DOHH2 (cell line): ENCODE measurements around the gene NDUFV2.

ENCODE experiments used
- H3F3A ChIP-seq: fragments of 200-600 bp; sonication (generic), shearing (Covaris generic); 2 replicates; pipeline ENCODE4 v1.6.0; 2016; ENCODE audit warnings: antibody characterized with exemption, mild to moderate bottlenecking; ENCODE audit not compliant: control insufficient read depth, insufficient read depth
- H3K27ac ChIP-seq: fragments of 200-600 bp; sonication (generic); 2 replicates; pipeline ENCODE4 v1.5.1; 2014; ENCODE audit warnings: low read depth, mild to moderate bottlenecking, low read length, moderate library complexity
- H3K27me3 ChIP-seq: fragments of 200-600 bp; sonication (generic); 2 replicates; pipeline ENCODE4 v1.6.1; 2014; ENCODE audit warnings: mild to moderate bottlenecking, low read length, mixed read lengths; ENCODE audit not compliant: control insufficient read depth
- H3K36me3 ChIP-seq: fragments of 200-600 bp; sonication (generic); 2 replicates; pipeline ENCODE4 v1.6.1; 2014; ENCODE audit warnings: mild to moderate bottlenecking, low read length, moderate library complexity, mixed read lengths; ENCODE audit not compliant: control insufficient read depth
- H3K4me1 ChIP-seq: fragments of 200-600 bp; sonication (generic); 2 replicates; pipeline ENCODE4 v1.6.1; 2014; ENCODE audit warnings: mild to moderate bottlenecking, low read length, mixed read lengths; ENCODE audit not compliant: control insufficient read depth
- H3K4me2 ChIP-seq: fragments of 200-600 bp; sonication (generic); 2 replicates; pipeline ENCODE4 v1.6.0; 2014; ENCODE audit warnings: mild to moderate bottlenecking, low read length, moderate library complexity
- H3K4me3 ChIP-seq: fragments of 200-600 bp; sonication (generic); 2 replicates; pipeline ENCODE4 v1.5.1; 2014; ENCODE audit warnings: mild to moderate bottlenecking, low read length, mixed read lengths
- H3K79me2 ChIP-seq: fragments of 200-600 bp; sonication (generic); 2 replicates; pipeline ENCODE4 v1.6.1; 2014; ENCODE audit warnings: mild to moderate bottlenecking, low read length, mixed read lengths; ENCODE audit not compliant: control insufficient read depth
- H3K9me2 ChIP-seq: fragments of 200-600 bp; sonication (generic); replicated peaks from 2 replicates; pipeline ENCODE4 v1.6.1; 2014; ENCODE audit warnings: mild to moderate bottlenecking, low read length, mixed read lengths; ENCODE audit not compliant: control insufficient read depth
- H3K9me3 ChIP-seq: fragments of 200-600 bp; sonication (generic); 2 replicates; pipeline ENCODE4 v1.6.1; 2014; ENCODE audit warnings: antibody characterized with exemption, low read length, mixed read lengths; ENCODE audit not compliant: control insufficient read depth, insufficient read depth
- H4K20me1 ChIP-seq: fragments of 200-600 bp; sonication (generic); 2 replicates; pipeline ENCODE4 v1.6.0; 2014; ENCODE audit warnings: low read depth, mild to moderate bottlenecking, antibody characterized with exemption, low read length, moderate library complexity; ENCODE audit not compliant: control insufficient read depth, insufficient read depth
- EZH2phosphoT487 ChIP-seq: fragments of 200-600 bp; sonication (generic); IDR thresholded peaks from 2 replicates; pipeline ENCODE4 v1.6.1; 2017; ENCODE audit warnings: borderline replicate concordance, mild to moderate bottlenecking, antibody characterized with exemption, low read length, moderate library complexity, mixed read lengths
- TF ChIP-seq, protein P1 (sequence below): fragments of 200-600 bp; sonication (generic); IDR thresholded peaks from one replicate; pipeline ENCODE4 v1.5.1; 2014; ENCODE audit warnings: antibody characterized with exemption, mild to moderate bottlenecking, low read depth, low read length; ENCODE audit not compliant: poor library complexity, severe bottlenecking

The NDUFV2 gene

DNA sequence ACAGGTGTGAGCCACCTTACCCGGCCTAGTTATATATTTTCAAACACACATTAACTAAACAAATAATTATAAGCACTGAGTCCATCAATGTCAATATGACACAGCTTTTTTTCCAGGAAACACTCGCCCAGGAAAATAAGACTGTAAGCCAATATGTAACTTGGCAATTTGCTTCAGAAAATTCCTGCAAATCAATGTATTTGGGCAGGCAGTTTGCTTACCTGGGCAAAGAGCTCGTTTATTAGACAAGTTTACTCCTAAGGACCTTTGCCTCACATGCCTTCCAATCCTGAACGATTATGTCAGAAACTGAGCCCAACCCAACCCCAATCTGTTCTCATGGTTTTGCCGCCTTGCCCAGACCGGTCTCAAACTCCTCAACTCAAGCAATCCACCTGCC, 34.7 kb upstream of the NDUFV2 start:
- TF ChIP-seq, protein P1, sequence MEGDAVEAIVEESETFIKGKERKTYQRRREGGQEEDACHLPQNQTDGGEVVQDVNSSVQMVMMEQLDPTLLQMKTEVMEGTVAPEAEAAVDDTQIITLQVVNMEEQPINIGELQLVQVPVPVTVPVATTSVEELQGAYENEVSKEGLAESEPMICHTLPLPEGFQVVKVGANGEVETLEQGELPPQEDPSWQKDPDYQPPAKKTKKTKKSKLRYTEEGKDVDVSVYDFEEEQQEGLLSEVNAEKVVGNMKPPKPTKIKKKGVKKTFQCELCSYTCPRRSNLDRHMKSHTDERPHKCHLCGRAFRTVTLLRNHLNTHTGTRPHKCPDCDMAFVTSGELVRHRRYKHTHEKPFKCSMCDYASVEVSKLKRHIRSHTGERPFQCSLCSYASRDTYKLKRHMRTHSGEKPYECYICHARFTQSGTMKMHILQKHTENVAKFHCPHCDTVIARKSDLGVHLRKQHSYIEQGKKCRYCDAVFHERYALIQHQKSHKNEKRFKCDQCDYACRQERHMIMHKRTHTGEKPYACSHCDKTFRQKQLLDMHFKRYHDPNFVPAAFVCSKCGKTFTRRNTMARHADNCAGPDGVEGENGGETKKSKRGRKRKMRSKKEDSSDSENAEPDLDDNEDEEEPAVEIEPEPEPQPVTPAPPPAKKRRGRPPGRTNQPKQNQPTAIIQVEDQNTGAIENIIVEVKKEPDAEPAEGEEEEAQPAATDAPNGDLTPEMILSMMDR: no peak
- TF ChIP-seq EZH2phosphoT487: no peak
- Histone ChIP-seq H3K36me3 (no peaks in the 10 kb centered on the region), H3K27ac (no peak overlapping the region), H3K79me2 (no peaks in the 10 kb centered on the region), H3K4me3 (no peak overlapping the region), H3K9me2 (no peaks in the 10 kb centered on the region), H3F3A (no peaks in the 10 kb centered on the region), H3K27me3 (no peaks in the 10 kb centered on the region), H3K4me2 (no peak overlapping the region), H3K9me3 (no peaks in the 10 kb centered on the region), H3K4me1 (peaks cover 60% of the 10 kb centered on the region), H4K20me1 (no peaks in the 10 kb centered on the region)

DNA sequence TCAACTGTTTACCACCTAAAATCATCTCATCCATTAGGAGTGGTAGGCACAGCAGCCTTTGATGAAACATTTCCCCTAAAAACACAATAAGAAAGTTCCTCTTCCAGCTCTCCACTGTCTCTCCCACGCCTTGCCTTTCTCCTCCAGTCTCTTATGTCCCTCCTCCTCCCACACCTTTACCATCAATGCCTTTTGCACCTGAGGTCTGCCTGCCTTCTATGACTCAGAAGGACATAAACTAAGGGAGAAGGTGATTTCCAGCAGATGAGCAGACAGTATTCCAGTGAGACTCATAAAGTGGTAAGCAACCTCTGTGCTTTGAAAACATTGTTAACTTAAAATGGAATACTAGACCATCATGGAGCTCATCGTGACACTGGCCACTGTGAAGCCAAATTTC, 34.2 kb upstream of the NDUFV2 start:
- Histone ChIP-seq H3K27ac (no peak overlapping the region), H4K20me1 (no peaks in the 10 kb centered on the region), H3F3A (no peaks in the 10 kb centered on the region), H3K9me2 (no peaks in the 10 kb centered on the region), H3K4me3 (no peak overlapping the region), H3K9me3 (no peaks in the 10 kb centered on the region), H3K27me3 (no peaks in the 10 kb centered on the region), H3K79me2 (no peaks in the 10 kb centered on the region), H3K4me1 (peaks cover 57% of the 10 kb centered on the region), H3K4me2 (no peak overlapping the region), H3K36me3 (no peaks in the 10 kb centered on the region)
- no peak for TF ChIP-seq EZH2phosphoT487
- TF ChIP-seq, protein P1: no peak

DNA sequence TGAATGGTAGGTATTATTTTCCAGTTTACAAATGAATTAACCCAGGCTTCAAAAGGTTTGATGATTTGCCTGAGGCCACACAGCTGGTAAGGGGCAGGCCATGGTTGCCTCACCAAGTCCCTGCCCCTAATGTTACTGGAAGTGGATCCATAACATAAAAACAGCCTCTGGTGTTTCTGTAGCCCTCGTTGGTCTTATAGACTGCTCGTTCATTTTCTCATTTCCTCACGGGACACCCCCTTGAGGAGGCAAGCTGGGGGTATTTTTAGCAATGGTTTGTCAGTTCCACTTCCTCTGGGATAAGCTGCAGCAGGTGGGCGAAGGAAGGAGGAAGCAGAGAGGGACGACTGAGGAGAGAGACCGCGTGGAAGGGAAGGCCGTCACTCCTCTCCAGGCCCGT, 32.9 kb upstream of the NDUFV2 start:
- TF ChIP-seq EZH2phosphoT487: no peak
- TF ChIP-seq, protein P1: no peak
- Histone ChIP-seq H3K27me3 (no peaks in the 10 kb centered on the region), H3K27ac (peak overlapping the region; percentile 37), H3K9me3 (no peaks in the 10 kb centered on the region), H3K4me1 (peaks cover 58% of the 10 kb centered on the region), H3K36me3 (no peaks in the 10 kb centered on the region), H4K20me1 (no peaks in the 10 kb centered on the region), H3F3A (no peaks in the 10 kb centered on the region), H3K9me2 (no peaks in the 10 kb centered on the region), H3K79me2 (no peaks in the 10 kb centered on the region), H3K4me3 (peak overlapping the region; percentile 48), H3K4me2 (peak overlapping the region; percentile 48)

DNA sequence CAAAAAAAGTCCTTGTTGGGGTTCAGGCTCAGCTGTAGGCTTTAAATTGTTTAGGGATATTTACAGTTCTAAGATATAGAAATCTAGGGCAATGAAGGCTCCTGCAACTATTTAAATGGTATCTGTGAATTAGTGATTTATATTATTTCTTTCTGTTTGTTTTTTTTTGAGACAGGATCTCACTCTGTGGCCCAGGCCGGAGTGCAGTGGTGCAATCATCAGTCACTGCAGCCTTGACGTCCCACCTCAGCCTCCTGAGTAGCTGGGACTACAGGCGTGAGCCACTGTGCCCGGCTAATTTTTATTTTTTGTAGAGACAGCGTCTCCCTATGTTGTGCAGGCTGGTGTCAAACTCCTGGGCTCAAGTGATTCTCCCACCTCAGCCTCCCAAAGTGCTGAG, 32.3 kb upstream of the NDUFV2 start:
- Histone ChIP-seq H3K27ac (peak overlapping the region; percentile 37; the same call in 1 of the 2 replicates), H3K9me2 (no peaks in the 10 kb centered on the region), H3K4me3 (peak overlapping the region; percentile 48; the same call in 1 of the 2 replicates), H3K79me2 (no peaks in the 10 kb centered on the region), H3K27me3 (no peaks in the 10 kb centered on the region), H4K20me1 (no peaks in the 10 kb centered on the region), H3F3A (no peaks in the 10 kb centered on the region), H3K36me3 (no peaks in the 10 kb centered on the region), H3K4me1 (peaks cover 57% of the 10 kb centered on the region), H3K9me3 (no peaks in the 10 kb centered on the region), H3K4me2 (peak overlapping the region; percentile 48; the same call in 1 of the 2 replicates)
- TF ChIP-seq, protein P1: no peak
- no peak for TF ChIP-seq EZH2phosphoT487
